HUES64 (cell line): ENCODE data around the gene CLEC3B.

Source experiments
- H3K27ac ChIP-seq: 2 replicates; pipeline ENCODE4 v1.7.0; 2013; ENCODE audit warnings: low read depth, low read length, inconsistent platforms
- H3K27me3 ChIP-seq: 2 replicates; pipeline ENCODE4 v1.6.1; 2013; ENCODE audit warnings: mild to moderate bottlenecking, low read length; ENCODE audit not compliant: insufficient read depth
- H3K36me3 ChIP-seq: 2 replicates; pipeline ENCODE4 v1.6.1; 2013; ENCODE audit warnings: mild to moderate bottlenecking, low read length; ENCODE audit not compliant: insufficient read depth
- H3K4me1 ChIP-seq: 2 replicates; pipeline ENCODE4 v1.6.1; 2013; ENCODE audit warnings: mild to moderate bottlenecking, low read length, moderate library complexity; ENCODE audit not compliant: insufficient read depth
- H3K4me3 ChIP-seq: 2 replicates; pipeline ENCODE4 v1.5.1; 2013; ENCODE audit warnings: mild to moderate bottlenecking, low read length, moderate library complexity
- H3K9ac ChIP-seq: 2 replicates; pipeline ENCODE4 v1.6.1; 2013; ENCODE audit warnings: mild to moderate bottlenecking, low read depth, low read length
- H3K9me3 ChIP-seq: 2 replicates; pipeline ENCODE4 v1.6.1; 2013; ENCODE audit warnings: low read depth, low read length; ENCODE audit not compliant: insufficient read depth
- WGBS: fragments of 150-250, 120-280 bp; methylation state at CpG from one replicate; pipeline ENCODE4 v1.1.7; 2013; ENCODE audit warnings: missing lambda C conversion rate; 5-methylcytosine and 5-hydroxymethylcytosine counted together

The CLEC3B gene

DNA sequence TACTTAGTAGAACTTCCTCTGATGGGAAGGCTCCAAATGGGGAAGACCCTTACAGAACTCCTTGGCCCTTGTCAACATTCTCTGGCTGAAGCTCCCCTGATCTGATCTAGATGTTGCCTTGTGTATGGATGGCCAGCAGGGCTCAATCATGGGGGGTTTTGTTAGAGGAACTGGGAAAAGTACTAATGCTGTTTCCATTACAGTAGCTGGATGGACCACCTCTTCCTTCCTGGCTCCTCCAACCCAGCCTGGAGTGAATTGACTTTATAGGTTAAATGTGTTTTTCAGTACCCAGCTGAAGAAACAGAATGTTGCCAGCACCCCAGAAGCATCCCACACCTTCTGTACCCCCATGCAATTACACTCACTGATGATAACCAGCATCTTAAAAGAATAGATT lies 22.7 kb upstream of the CLEC3B start:
- Histone ChIP-seq H3K27ac (no peak overlapping the region), H3K9ac (no peak overlapping the region), H3K4me1 (no peaks in the 10 kb centered on the region), H3K9me3 (peaks cover 21% of the 10 kb centered on the region; the same call in 1 of the 2 replicates), H3K36me3 (peaks cover 89% of the 10 kb centered on the region), H3K4me3 (no peak overlapping the region), H3K27me3 (no peaks in the 10 kb centered on the region)

DNA sequence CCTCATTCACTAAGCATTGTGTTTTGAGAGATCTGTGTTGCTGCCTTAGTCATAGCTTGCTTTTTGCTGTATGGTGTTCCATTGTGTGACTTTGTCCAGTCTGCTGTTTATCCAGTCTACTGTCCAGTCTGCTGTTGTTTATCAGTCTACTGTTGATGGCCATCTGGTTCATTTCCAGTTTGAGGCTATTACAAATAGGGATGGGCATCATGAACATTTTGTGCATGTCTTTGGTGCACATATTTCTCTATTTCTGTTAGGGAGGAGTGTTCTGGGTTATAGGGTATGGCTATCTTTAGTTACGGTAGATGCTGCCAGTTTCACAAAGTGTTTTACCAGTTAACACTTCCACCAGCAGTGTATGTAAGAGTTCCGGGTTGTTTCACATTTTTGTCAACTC lies 22.2 kb upstream of the CLEC3B start:
- Histone ChIP-seq H3K4me3 (no peak overlapping the region), H3K9ac (no peak overlapping the region), H3K4me1 (no peaks in the 10 kb centered on the region), H3K27me3 (no peaks in the 10 kb centered on the region), H3K9me3 (peaks cover 21% of the 10 kb centered on the region; the same call in 1 of the 2 replicates), H3K27ac (no peak overlapping the region), H3K36me3 (peaks cover 89% of the 10 kb centered on the region)
- WGBS: 100% methylated on average over 2 of the region's 2 CpGs

DNA sequence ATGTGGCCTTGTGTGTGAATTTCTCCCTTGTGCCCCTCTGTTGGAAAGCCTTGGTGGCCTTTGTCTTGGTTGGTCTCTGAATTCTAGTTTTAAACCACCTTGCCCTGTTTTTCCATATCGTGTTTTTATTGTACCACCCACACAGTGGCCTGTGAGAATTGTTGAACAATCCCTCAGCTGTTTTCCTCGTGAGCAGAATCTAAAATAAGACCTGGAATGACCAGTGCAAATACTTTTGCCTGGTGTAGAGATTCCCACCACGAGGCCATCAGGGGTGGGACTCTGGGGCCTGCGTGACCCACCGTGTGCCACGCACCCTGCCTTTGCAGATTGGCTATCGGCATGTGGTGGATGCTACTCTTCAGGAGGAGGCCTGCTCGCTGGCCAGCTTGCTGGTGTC lies 19.0 kb upstream of the CLEC3B start:
- Histone ChIP-seq H3K27me3 (no peaks in the 10 kb centered on the region), H3K9ac (no peak overlapping the region), H3K4me1 (no peaks in the 10 kb centered on the region), H3K27ac (no peak overlapping the region), H3K36me3 (peaks cover 83% of the 10 kb centered on the region), H3K4me3 (no peak overlapping the region), H3K9me3 (peaks cover 21% of the 10 kb centered on the region; the same call in 1 of the 2 replicates)
- 96% methylated on average over 8 of the region's 8 CpGs for WGBS

DNA sequence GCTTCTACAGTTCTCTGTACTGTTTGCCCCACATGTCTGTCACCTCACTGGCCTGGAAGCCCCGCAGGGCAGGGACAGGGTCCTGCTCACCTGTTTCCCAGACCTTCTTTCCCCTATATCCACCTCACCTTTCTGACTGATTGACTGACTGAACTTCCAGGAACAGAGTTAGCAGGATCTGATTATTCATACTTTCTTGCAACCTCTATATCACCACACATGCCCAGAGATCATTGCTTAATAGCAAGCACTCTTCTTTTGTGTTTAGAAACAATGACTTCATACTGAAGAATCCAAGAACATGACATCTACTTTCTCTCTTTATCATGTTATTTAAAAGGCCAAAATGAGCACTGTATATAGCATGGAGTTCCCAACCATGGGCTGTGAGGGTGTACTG lies 18.0 kb upstream of the CLEC3B start:
- Histone ChIP-seq H3K36me3 (peaks cover 83% of the 10 kb centered on the region), H3K9me3 (peaks cover 16% of the 10 kb centered on the region; the same call in 1 of the 2 replicates), H3K4me1 (no peaks in the 10 kb centered on the region), H3K9ac (no peak overlapping the region), H3K27me3 (no peaks in the 10 kb centered on the region), H3K27ac (no peak overlapping the region), H3K4me3 (no peak overlapping the region)
- WGBS: 96% methylated on average over 1 of the region's 1 CpG

DNA sequence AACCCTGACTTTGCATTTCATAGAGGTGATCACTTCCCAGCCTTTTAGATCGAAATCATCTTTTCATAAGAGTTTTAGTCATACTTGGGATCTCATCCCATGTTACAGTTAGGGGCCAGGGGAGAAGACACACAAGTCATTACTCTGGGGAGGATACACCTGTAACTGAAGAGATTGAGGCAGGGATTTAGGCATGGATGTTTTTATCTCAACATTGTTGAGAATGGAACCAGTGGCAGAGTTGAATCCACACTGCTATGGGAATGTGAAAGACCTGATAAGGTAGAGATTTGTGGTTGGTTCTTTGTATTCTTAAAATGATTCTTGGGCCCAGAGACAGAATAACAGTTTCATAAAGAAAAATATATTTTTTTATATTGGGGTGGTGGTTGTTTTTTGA lies 16.2 kb upstream of the CLEC3B start:
- Histone ChIP-seq H3K4me1 (no peaks in the 10 kb centered on the region), H3K27ac (no peak overlapping the region), H3K36me3 (peaks cover 81% of the 10 kb centered on the region), H3K9ac (no peak overlapping the region), H3K9me3 (peaks cover 4% of the 10 kb centered on the region; the same call in 1 of the 2 replicates), H3K27me3 (no peaks in the 10 kb centered on the region), H3K4me3 (no peak overlapping the region)
- WGBS: 93% methylated on average over 1 of the region's 1 CpG

DNA sequence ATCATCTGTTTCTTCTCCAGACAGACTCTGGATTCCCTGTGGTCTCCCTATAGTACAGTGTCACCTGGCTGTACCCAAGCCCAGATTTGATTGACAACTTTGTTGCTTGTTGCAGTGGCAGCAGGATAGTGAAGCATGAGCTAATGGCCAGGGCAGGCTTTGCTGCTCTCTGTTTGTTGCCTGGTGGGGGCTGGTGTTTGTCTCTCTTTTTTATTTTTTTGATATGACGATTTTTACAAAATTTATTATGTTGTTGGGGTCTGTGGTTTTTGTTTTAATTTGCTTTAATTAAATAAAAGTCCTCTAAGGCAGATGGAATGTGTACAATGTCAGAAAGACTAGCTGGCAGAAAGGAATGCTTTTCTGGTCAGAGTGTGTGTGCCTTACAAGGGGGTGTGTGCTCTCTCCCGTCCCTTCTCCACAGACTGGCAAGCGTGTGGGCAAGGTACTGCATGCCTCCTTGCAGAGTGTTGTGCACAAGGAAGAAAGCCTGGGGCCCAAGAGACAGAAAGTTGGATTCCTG lies 15.2 kb upstream of the CLEC3B start:
- Histone ChIP-seq H3K4me1 (no peaks in the 10 kb centered on the region), H3K27ac (no peak overlapping the region), H3K9ac (no peak overlapping the region), H3K4me3 (no peak overlapping the region), H3K9me3 (no peaks in the 10 kb centered on the region), H3K36me3 (peaks cover 79% of the 10 kb centered on the region), H3K27me3 (no peaks in the 10 kb centered on the region)
- whole genome bisulfite sequencing: 91% methylated on average over 3 of the region's 3 CpGs

DNA sequence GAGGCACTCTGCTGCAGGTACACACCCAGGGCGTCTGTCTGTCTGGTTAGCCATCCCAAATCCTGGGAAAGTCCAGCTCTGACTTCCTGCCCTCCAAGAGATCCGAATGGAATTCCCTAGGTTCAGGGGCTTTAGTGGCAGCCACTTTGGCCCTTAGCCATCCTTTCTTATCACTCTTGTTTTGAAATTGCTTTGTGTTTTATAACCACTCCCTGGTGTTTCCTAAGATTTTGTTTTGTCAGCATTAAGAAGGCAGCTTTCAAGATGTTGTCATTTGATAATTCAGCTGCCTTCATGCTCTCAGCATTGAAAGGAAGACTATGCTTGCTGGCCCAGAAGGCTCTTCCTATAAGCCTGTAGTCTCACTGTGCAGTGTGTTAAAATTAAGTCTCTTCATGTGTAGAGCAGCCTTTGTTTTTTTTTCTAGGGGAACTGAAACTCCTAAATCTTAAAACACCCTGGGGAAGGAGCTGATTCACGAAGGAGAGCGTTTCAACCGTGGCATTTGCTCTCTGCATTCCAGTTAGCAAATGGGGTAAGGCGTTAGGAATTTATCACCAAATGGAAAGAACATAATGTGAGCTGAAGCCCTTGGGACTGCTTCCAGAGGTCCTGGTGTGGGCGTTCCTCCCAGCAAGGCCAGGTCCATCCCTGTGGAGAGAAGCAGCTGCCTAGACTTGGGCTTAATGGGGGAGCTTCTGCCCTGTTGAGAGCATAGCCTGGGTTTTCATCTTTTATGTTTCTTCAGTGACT lies 14.2 kb upstream of the CLEC3B start:
- Histone ChIP-seq H3K4me1 (no peaks in the 10 kb centered on the region), H3K9ac (no peak overlapping the region), H3K4me3 (no peak overlapping the region), H3K9me3 (no peaks in the 10 kb centered on the region), H3K36me3 (peaks cover 76% of the 10 kb centered on the region), H3K27me3 (no peaks in the 10 kb centered on the region), H3K27ac (no peak overlapping the region)
- WGBS: 91% methylated on average over 7 of the region's 7 CpGs

DNA sequence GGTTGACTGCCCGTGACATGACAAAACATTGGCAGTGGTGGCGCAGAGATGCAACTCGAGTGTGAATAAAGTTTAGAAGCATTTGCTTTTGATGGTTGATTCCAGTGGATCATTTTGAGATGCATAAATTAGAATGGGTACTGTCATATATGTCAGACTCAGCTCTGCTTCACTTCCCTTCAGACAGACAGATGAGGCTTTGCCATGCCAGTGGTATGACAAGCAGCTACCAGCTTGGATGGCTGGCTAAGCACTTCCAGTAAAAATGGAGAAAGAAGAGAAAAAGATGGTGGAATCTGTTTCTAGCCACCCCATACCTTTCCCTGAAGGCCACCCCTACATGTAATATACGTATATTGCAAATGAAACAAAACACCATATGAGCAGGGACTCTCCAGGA lies 13.5 kb upstream of the CLEC3B start:
- WGBS: 100% methylated on average over 3 of the region's 4 CpGs
- Histone ChIP-seq H3K4me3 (no peak overlapping the region), H3K4me1 (no peaks in the 10 kb centered on the region), H3K27ac (no peak overlapping the region), H3K36me3 (peaks cover 69% of the 10 kb centered on the region), H3K9ac (no peak overlapping the region), H3K9me3 (no peaks in the 10 kb centered on the region), H3K27me3 (no peaks in the 10 kb centered on the region)

DNA sequence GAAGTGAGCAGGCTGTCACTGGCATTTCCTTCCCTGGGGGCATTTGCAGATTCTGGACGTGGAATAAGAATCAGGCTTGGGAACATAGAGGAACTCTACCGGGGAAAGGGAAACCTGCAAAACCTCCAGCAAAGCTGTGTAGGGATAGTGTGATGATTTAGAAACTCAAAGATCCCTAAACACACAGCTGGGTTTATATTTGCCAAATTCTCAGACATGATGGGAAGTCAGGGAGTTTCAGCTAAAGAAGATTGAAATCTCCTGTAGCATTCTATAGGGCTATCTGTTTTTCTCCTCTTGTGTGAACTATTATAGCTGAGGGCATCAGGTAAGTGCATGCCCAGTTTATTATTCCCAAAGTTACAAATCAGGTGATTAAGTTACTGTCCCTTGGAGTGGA lies 9.2 kb upstream of the CLEC3B start:
- no peaks in the 10 kb centered on the region for H3K4me1 ChIP-seq
- 82% methylated on average over 2 of the region's 2 CpGs for WGBS
- no peak overlapping the region for H3K27ac ChIP-seq
- no peaks in the 10 kb centered on the region for H3K9me3 ChIP-seq
- peaks cover 32% of the 10 kb centered on the region for H3K36me3 ChIP-seq
- H3K9ac ChIP-seq: no peak overlapping the region
- H3K27me3 ChIP-seq: no peaks in the 10 kb centered on the region
- H3K4me3 ChIP-seq: no peak overlapping the region

DNA sequence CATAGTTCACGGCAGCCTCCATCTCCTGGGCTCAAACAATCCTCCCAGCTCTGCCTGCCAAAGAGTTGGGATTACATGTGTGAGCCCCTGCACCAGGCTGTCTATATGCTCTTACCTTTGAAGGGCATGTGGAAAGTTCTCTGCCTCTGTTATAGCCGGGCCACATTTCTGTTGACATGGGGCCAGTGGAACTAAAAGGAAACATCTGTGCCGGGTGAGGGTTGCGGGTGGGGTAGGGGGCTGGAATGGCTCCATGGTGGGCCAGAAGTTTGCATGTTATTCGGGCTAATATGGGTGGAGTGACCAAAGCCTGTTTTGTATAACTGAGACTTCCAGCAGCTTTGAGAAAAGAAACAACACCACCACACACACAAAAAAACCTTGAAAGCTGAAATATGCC lies 8.3 kb upstream of the CLEC3B start:
- H3K27ac ChIP-seq: no peak overlapping the region
- H3K4me3 ChIP-seq: no peak overlapping the region
- H3K9me3 ChIP-seq: no peaks in the 10 kb centered on the region
- no peaks in the 10 kb centered on the region for H3K4me1 ChIP-seq
- no peak overlapping the region for H3K9ac ChIP-seq
- H3K36me3 ChIP-seq: peaks cover 23% of the 10 kb centered on the region
- 92% methylated on average over 5 of the region's 5 CpGs for WGBS
- H3K27me3 ChIP-seq: no peaks in the 10 kb centered on the region

DNA sequence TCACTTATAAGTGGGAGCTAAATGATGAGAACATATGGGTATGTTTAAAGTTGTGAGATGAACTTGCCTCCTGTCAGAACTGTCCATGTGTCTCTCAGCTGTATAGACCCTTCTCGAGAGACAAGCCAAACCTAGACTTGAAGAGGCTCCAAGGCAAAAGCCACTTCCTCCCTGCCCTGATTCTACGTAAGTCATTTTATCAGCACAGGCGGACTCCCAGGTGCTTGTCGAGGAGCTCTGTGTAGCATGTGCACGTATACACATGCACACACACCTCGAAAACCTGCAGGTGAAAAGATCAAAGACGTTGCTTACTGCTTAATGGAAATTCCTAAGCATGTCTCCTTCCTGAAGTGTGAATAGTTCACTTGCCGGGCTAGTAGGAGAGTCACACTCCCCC lies 5.6 kb upstream of the CLEC3B start:
- Histone ChIP-seq H3K4me1 (no peaks in the 10 kb centered on the region), H3K9me3 (no peaks in the 10 kb centered on the region), H3K27me3 (no peaks in the 10 kb centered on the region), H3K27ac (no peak overlapping the region), H3K4me3 (no peak overlapping the region), H3K36me3 (peaks cover 2% of the 10 kb centered on the region; the same call in 1 of the 2 replicates), H3K9ac (no peak overlapping the region)
- WGBS: 93% methylated on average over 8 of the region's 8 CpGs
